Activated T-cell treated with anti-CD3 and anti-CD28 coated beads, Interleukin-2, amount 50 U/mL, for 4 hours (primary cell): ENCODE results near the gene MIS12. TPM values are rescaled to one million over a fixed set of nuclear protein-coding genes. Genes with fewer than 3 reads are reported as not detected.

Experiments used
- ATAC-seq, 2 donors: fragments of 200-7000 bp; cut with Tn5 transposase; one replicate each; pipeline ENCODE4 v1.10.0; 2021
- DNase-seq: peaks from one replicate; pipeline ENCODE4 v3.0.0-alpha.2; 2020
- H3K27me3 Mint-ChIP-seq: one replicate; pipeline ENCODE4 v1.8.0; 2021; ENCODE audit warnings: low read depth, mixed read lengths
- H3K36me3 Mint-ChIP-seq: one replicate; pipeline ENCODE4 v1.8.0; 2022; ENCODE audit warnings: mixed read lengths; ENCODE audit not compliant: insufficient read depth
- H3K4me1 Mint-ChIP-seq: one replicate; pipeline ENCODE4 v1.8.0; 2021; ENCODE audit warnings: low read depth, mixed read lengths
- H3K4me3 Mint-ChIP-seq: one replicate; pipeline ENCODE4 v1.8.0; 2021; ENCODE audit warnings: mild to moderate bottlenecking, moderate library complexity, mixed read lengths
- H3K9me3 Mint-ChIP-seq: one replicate; pipeline ENCODE4 v1.8.0; 2021; ENCODE audit warnings: mixed read lengths
- total RNA-seq, 3 donors: library from RNA; stranded (reverse); gene quantifications; one replicate each; pipeline ENCODE4 v1.2.1, GENCODE V29; 2021

Gene MIS12
- total RNA-seq, 3 donors from 2014 or later = 35.9 to 38.1 (median 37.2) TPM

DNA sequence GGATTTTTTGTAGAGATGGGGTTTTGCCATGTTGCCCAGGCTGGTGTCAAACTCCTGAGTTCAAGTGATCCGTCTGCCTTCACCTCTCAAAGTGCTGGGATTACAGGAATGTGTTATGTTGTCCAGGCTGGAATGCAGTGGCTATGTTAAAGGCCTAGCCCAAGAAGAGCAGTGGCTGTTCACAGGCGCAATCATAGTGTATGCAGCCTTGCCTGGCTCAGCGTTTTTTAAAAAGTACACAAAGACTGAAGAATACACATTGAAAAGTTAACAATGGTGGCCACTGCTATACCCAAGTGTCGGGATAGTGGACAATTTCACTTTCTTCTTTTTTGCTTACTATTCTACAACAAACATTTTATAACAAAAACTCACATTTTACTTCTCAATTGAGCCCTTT, 7.4 kb upstream of the MIS12 start:
- peaks cover 55% of the 10 kb centered on the region for H3K36me3 Mint-ChIP-seq
- no peaks in the 10 kb centered on the region for H3K9me3 Mint-ChIP-seq
- no peak for ATAC-seq
- H3K27me3 Mint-ChIP-seq = no peaks in the 10 kb centered on the region
- no peak overlapping the region for H3K4me3 Mint-ChIP-seq
- peaks cover 23% of the 10 kb centered on the region for H3K4me1 Mint-ChIP-seq
- DNase-seq = no peak

DNA sequence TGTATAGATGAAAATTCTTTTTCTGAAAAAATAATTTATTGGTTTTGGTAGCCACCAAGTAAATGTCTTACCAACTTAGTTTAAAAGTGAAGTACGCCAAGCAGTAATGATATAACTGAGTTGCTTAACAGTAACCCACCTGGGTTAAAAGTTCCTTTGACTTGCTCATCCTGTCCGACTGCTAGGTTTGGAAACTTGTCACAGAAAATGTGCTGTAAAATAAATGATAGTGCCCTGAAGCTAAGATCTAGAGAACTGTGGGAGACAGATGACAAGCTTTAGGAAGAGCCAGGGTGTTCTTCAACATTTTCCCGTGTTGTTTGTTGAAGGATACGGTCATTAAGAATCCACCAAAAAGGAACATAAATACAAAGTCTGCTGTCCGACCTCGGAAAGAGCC, 5.4 kb upstream of the MIS12 start:
- H3K4me1 Mint-ChIP-seq = peaks cover 37% of the 10 kb centered on the region
- peaks cover 51% of the 10 kb centered on the region for H3K36me3 Mint-ChIP-seq
- DNase-seq (no peak), ATAC-seq (no peak)
- no peak overlapping the region for H3K4me3 Mint-ChIP-seq
- no peaks in the 10 kb centered on the region for H3K27me3 Mint-ChIP-seq
- H3K9me3 Mint-ChIP-seq = no peaks in the 10 kb centered on the region

DNA sequence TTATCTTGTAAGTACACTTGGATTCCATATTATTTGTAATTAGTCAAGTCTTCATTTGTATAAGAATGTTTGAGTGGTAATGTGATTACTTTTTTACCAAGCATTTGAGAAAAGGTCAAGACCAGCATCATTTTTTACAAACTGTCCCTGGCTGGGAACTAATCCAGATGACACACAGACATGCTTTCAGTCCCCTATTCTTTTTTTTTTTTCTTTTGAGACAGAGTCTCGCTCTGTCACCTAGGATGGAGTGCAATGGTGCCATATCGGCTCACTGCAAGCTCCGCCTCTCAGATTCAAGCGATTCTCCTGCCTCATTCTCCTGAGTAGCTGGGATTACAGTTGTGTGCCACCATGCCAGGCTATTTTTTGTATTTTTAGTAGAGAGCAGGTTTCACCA, 4.9 kb upstream of the MIS12 start:
- Mint-ChIP-seq H3K4me1 (peaks cover 37% of the 10 kb centered on the region), H3K4me3 (no peak overlapping the region), H3K9me3 (no peaks in the 10 kb centered on the region), H3K27me3 (no peaks in the 10 kb centered on the region), H3K36me3 (peaks cover 51% of the 10 kb centered on the region)
- ATAC-seq (no peak), DNase-seq (no peak)

DNA sequence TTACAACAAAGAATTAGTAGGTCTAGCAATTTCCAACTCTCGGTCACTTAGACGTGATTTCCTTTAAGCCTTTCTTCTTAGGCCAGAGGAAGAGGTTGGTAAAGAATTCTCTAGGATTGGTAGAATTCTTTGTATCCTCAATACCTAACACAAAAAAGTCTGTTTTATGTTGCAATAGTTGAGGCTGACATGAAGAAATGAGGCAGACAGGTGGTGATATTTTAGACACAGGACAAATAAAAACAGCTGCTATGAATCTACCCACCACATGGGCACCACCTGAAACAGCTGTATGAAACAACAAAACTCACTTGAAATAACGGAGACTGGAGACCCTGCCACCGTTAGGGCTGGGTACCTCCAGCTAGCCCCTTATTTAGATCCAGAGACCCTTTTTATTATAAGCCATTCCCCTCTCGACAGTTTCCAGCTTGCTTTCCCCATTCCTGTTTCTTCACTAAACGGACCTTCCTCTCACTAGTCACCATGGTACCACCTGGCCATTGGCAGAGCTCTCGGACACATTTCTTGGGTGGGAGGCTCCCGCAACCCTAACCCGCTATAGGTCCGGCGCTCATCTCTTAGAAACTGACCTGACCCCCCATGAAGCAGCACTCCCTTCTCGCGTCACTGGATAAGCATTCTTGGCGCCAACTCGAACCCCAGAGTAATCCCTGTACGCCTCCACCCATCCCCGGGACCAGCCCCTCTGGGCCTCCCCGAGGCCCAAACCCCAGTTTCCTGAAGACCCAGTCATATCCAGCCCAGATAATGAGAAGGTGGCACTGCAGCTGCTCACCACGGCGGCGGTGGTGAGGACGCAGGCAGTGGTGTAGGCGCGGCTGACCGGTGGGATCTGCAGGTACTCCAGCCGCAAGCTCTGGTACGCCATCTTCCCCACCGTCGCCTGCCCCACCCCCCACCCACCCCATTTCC, 828 bp upstream of the MIS12 start, which contains the start of gene DERL2:
TSS of gene DERL2 (minus strand) at position 909 of the 936 bp plus-strand sequence. CDS start at position 892, 17 bp downstream.
- H3K27me3 Mint-ChIP-seq = no peaks in the 10 kb centered on the region
- peaks cover 51% of the 10 kb centered on the region for H3K4me1 Mint-ChIP-seq
- no peaks in the 10 kb centered on the region for H3K9me3 Mint-ChIP-seq
- DNase-seq (no peak), ATAC-seq (peak; percentile 11 to 13)
- H3K4me3 Mint-ChIP-seq = peak within 1 kb of the TSS; percentile 96
- peaks cover 42% of the 10 kb centered on the region for H3K36me3 Mint-ChIP-seq

DNA sequence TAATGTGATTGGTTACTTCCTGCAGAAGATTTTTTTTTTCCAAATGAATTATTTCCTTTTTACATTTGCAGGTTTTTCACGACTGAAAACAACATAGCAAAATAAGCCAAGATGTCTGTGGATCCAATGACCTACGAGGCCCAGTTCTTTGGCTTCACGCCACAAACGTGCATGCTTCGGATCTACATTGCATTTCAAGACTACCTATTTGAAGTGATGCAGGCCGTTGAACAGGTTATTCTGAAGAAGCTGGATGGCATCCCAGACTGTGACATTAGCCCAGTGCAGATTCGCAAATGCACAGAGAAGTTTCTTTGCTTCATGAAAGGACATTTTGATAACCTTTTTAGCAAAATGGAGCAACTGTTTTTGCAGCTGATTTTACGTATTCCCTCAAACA, 2.4 kb downstream of the MIS12 start:
- Mint-ChIP-seq H3K27me3 (no peaks in the 10 kb centered on the region), H3K36me3 (peaks cover 20% of the 10 kb centered on the region), H3K4me3 (no peak overlapping the region), H3K4me1 (peaks cover 36% of the 10 kb centered on the region), H3K9me3 (peaks cover 4% of the 10 kb centered on the region)
- DNase-seq = no peak
- no peak for ATAC-seq

DNA sequence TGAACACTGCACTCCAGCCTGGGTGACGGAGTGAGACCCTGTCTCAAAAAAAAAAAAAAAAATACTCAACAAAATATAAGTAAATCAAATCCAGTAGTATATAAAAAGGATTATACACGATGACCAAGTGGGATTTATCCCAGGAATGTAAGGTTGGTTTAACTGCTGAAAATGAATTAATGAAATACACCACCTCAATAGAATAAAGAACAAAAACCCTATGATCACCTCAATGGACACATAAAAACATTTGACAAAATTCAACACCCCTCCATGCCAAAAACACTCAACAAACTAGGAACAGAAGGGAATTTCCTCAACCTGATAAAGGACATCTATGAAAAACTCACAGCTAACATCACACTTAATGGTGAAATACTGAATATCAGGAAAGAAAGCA, 6.6 kb downstream of the MIS12 start:
- peaks cover 11% of the 10 kb centered on the region for H3K36me3 Mint-ChIP-seq
- peaks cover 12% of the 10 kb centered on the region for H3K4me1 Mint-ChIP-seq
- H3K9me3 Mint-ChIP-seq = peaks cover 4% of the 10 kb centered on the region
- H3K4me3 Mint-ChIP-seq = no peak overlapping the region
- H3K27me3 Mint-ChIP-seq = no peaks in the 10 kb centered on the region
- ATAC-seq (no peak), DNase-seq (no peak)

DNA sequence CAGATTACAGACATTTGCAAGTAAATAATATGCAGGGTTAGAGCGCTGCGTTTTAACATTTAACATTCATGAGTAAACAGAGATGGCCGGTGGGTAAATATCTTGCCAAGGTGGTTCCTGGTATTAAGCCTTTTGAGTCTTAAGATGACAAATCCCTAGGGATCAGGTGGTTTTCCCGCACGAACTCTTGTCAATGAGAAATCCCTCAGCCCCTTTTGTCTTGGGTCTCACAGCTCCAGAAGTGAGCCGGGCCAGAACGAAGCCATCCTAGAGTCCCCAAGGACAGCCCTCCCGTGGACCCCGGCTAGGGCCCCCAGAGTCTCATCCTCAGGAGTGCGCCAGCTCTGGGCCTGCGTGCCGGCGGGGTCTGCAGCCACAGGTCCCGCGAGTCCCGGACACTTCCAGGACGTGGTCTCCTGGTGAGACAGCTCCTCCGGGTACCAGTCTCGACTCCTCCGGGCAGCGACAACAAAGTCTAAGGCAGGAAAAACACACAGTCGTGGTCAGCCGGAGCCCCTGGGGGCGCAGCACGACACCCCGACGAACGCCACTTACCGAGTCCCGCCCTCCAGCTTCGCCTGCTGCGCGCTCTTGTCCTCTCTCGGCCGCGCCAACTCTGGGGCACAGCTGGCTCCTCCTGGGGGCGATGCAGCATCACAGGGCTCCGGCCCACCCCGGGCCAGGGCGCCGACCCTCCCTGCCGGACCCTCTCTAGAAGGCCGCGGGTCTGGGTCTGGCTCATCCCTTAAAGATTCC, 13.3 kb downstream of the MIS12 start:
- H3K9me3 Mint-ChIP-seq = no peaks in the 10 kb centered on the region
- DNase-seq (no peak), ATAC-seq (no peak)
- no peaks in the 10 kb centered on the region for H3K27me3 Mint-ChIP-seq
- H3K4me3 Mint-ChIP-seq = peak overlapping the region; percentile 95
- H3K36me3 Mint-ChIP-seq = peaks cover 5% of the 10 kb centered on the region
- peaks cover 18% of the 10 kb centered on the region for H3K4me1 Mint-ChIP-seq

DNA sequence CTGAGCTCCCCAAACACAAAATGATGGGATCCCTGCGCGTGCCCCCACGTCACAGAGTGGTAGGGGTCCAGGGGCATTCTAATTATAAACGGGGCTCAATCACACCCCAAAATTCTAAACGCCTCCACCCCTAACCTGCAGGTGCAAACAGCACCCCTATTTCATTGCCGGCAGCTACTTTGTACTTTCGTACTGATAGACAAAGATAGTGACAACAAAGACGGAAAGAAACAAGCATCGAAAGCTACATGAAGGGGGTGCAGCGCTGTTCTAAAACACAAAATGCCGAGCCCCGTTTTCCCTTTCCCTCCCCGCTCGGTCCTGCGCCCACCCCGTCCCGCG, 13.9 kb downstream of the MIS12 start:
- Mint-ChIP-seq H3K36me3 (peaks cover 5% of the 10 kb centered on the region), H3K4me1 (peaks cover 18% of the 10 kb centered on the region), H3K4me3 (peak overlapping the region; percentile 95), H3K27me3 (no peaks in the 10 kb centered on the region), H3K9me3 (no peaks in the 10 kb centered on the region)
- DNase-seq (no peak), ATAC-seq (no peak)

DNA sequence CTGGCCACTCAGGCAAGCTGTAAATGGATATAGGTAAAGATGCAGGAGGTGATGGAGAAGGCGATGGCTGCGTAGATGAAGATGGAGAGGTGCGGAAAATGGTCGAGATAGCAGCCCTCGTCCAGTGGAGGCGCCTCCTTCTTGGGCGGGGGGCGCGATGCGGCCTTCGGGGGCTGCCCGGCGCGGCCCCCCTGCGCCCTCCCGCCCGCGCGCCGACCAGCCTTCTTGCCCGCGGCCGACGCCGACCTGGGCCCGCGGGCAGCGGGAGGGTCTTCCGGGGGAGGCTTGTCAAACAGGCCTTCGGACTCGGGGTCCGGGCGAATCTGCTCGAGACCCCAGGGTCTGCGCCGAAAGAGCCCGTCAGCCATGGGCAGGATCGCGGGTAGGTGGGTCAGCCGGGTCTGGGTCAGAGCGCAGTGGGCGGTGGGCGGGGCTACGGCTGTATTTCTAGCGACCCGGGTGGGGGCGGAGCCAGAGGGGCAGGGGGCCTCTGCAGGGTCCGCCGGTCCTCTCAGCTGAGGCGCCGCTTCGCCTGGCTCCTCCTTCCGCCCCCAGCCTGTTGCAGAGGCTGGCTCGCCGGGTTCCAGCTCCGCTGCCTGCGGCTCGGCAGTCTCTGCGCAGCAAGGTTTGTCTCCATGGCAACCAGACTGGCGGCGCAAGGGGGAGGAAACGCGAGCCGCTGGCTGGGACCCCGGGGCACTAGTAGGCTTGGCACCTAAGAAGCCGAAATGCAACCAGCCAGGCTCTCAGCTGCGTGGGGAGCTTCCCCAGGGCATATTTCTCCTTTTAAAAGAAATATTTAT, 14.4 kb downstream of the MIS12 start:
- H3K4me3 Mint-ChIP-seq = peak overlapping the region; percentile 95
- peaks cover 5% of the 10 kb centered on the region for H3K36me3 Mint-ChIP-seq

DNA sequence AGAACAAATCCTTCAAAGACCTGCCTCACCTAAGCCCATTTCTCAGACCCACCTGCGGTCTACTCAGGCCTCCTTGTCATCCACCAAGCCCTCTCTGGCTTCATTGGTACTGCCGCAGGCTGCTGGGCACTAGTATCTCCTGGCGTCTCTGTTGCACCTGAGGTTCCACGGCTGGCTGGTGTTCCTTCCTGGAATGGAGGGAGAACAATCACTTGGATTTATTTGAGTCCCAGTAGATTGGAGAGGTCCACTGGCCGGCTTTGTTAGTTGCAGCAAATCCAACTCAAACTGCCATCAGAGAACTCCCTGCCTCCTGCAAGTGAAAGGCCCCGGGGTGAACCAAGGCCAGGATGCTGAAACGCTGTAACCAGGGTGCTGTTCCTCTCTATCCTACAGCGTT, 15.3 kb downstream of the MIS12 start:
- H3K4me3 Mint-ChIP-seq = peak overlapping the region; percentile 66
- ATAC-seq (no peak), DNase-seq (no peak)
- peaks cover 18% of the 10 kb centered on the region for H3K4me1 Mint-ChIP-seq
- H3K36me3 Mint-ChIP-seq = peaks cover 5% of the 10 kb centered on the region
- no peaks in the 10 kb centered on the region for H3K9me3 Mint-ChIP-seq
- H3K27me3 Mint-ChIP-seq = no peaks in the 10 kb centered on the region

More for the DNA sequence above, 14.4 kb downstream of the MIS12 start:
- ATAC-seq = peak; percentile 96
- Mint-ChIP-seq H3K27me3 (no peaks in the 10 kb centered on the region), H3K9me3 (no peaks in the 10 kb centered on the region), H3K4me1 (peaks cover 18% of the 10 kb centered on the region)
- DNase-seq = peak; percentile 66

DNA sequence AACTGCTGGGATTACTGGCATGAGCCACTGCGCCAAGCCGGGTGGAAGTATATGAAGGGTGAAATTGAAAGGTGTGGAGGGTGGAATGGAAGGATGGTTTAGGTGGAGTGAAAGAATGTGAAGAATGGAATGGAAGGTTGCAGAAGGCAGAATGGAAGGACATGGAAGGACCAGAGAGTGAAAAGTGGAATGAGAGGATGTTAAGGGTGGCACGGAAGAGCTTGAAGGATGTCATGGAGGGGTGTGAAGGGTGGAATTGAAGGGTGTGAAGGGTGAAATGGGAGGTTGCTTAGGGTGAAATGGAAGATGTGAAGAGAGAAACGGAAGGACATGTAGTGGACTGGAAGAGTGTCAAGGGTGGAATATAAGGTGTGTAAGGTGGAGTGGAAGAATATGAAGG, 16.2 kb downstream of the MIS12 start:
- Mint-ChIP-seq H3K4me3 (peak overlapping the region; percentile 1), H3K36me3 (peaks cover 7% of the 10 kb centered on the region), H3K4me1 (peaks cover 18% of the 10 kb centered on the region), H3K9me3 (no peaks in the 10 kb centered on the region), H3K27me3 (no peaks in the 10 kb centered on the region)
- DNase-seq = no peak
- no peak for ATAC-seq

DNA sequence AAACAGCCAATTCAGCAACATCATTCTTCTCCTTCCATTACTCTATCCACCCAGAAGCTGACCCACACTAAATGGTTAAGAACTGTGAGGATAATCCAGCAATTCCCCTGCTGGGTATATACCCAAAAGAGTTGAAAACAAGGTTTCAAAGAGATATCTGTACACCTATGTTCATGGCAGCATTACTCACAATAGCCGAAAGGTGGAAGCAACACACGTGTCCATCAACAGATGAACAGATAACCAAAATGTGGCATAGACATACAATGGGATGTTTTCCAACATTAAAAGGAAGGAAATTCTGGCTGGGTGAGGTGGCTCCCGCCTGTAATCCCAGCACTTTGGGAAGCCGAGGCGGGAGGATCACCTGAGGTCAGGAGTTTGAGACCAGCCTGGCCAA, 19.9 kb downstream of the MIS12 start:
- no peak for ATAC-seq
- Mint-ChIP-seq H3K27me3 (no peaks in the 10 kb centered on the region), H3K9me3 (no peaks in the 10 kb centered on the region), H3K36me3 (peaks cover 14% of the 10 kb centered on the region), H3K4me3 (no peak overlapping the region), H3K4me1 (peaks cover 2% of the 10 kb centered on the region)
- no peak for DNase-seq

DNA sequence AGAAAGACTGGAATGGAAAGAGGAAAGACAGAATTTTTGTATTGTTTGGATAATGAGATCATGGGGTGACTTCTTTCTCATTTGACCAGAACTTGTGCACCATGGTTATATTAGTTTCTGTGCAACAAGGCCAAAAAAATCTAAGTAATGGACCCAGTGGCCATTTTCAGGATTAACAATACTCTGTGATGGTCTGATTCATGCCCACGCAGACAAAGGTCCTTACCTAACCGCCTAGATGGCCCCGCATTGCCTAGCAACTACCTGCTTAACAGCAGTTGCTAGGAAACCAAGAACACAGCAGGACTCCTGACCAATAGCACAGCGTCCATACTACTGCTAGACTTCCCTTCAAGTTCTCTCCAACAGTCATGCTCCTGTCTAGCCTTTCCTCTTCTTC, 22.4 kb downstream of the MIS12 start:
- no peaks in the 10 kb centered on the region for H3K27me3 Mint-ChIP-seq

DNA sequence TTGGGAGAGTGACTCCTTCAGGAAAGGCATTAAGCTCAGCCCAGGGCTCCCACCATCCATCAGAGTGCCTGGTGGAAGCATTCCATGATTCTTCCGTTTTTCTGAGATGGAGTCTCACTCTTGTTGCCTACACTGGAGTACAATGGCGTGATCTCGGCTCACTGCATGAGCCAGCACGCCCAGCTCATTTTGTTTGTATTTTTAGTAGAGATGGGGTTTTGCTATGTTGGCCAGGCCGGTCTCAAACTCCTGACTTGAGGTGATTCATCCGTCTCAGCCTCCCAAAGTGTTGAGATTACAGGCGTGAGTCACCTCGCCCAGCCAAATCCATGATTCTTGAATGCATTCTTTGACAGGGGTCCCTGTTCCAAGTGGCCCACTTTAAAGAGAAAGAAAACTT, 23.1 kb downstream of the MIS12 start:
- H3K4me3 Mint-ChIP-seq = no peak overlapping the region
- no peaks in the 10 kb centered on the region for H3K27me3 Mint-ChIP-seq
- H3K9me3 Mint-ChIP-seq = no peaks in the 10 kb centered on the region
- peaks cover 26% of the 10 kb centered on the region for H3K4me1 Mint-ChIP-seq
- no peak for DNase-seq
- ATAC-seq = no peak
- peaks cover 19% of the 10 kb centered on the region for H3K36me3 Mint-ChIP-seq

More for the DNA sequence above, 22.4 kb downstream of the MIS12 start:
- Mint-ChIP-seq H3K4me3 (no peak overlapping the region), H3K9me3 (no peaks in the 10 kb centered on the region), H3K4me1 (peaks cover 22% of the 10 kb centered on the region), H3K36me3 (peaks cover 15% of the 10 kb centered on the region)
- ATAC-seq (no peak), DNase-seq (no peak)
